Esophagus muscularis mucosa (tissue), 4 donors: ENCODE results near the gene LRSAM1. TPM values are rescaled to one million over a fixed set of nuclear protein-coding genes. Genes with fewer than 3 reads are reported as not detected.

Experiments used
- DNase-seq: peaks from one replicate; pipeline ENCODE4 v3.0.0-alpha.2; 2017; ENCODE audit errors: extremely low spot score
- H3K27ac ChIP-seq, 4 donors: fragments of 200-600 bp; sonication (generic); replicated peaks in 1 of 4; 1 replicate in 3 of 4; 2 replicates in 1 of 4; pipeline ENCODE4 v1.5.1; 2016 to 2019; ENCODE audit warnings: mild to moderate bottlenecking in 1 of 4
- H3K27me3 ChIP-seq, 4 donors: fragments of 200-600 bp; sonication (generic); one replicate each; pipeline versions ENCODE4 v1.5.1 to v1.6.0; 2016 to 2019
- H3K36me3 ChIP-seq, 4 donors: fragments of 200-600 bp; sonication (generic); one replicate each; pipeline ENCODE4 v1.5.1; 2016 to 2019
- H3K4me1 ChIP-seq, 4 donors: fragments of 200-600 bp; sonication (generic); one replicate each; pipeline ENCODE4 v1.5.1; 2016 to 2019
- H3K4me3 ChIP-seq, 4 donors: fragments of 200-600 bp; sonication (generic); 1 replicate in 2 of 4; 2 replicates in 2 of 4; pipeline ENCODE4 v1.5.1; 2016 to 2019; ENCODE audit warnings: mild to moderate bottlenecking in 4 of 4, moderate library complexity in 1 of 4
- H3K9me3 ChIP-seq, 4 donors: fragments of 200-600 bp; sonication (generic); 1 replicate in 3 of 4; 2 replicates in 1 of 4; pipeline ENCODE4 v1.5.1; 2016 to 2019
- CTCF ChIP-seq, 3 experiments: fragments of 200-600 bp in 2 of 3; fragments of 450-650 bp in 1 of 3; sonication (generic) in 2 of 3; IDR thresholded peaks; one replicate each; pipeline ENCODE4 v1.5.1; 2017 to 2019; ENCODE audit warnings: antibody characterized with exemption in 3 of 3, mild to moderate bottlenecking in 2 of 3, moderate library complexity in 1 of 3
- EP300 ChIP-seq: sonication (generic); formaldehyde crosslinking; IDR thresholded peaks from one replicate; pipeline ENCODE4 v1.6.1; 2017; ENCODE audit warnings: antibody characterized with exemption
- POLR2A ChIP-seq: fragments of 450-650 bp; IDR thresholded peaks from one replicate; pipeline ENCODE4 v1.6.1; 2017; ENCODE audit warnings: antibody characterized with exemption, moderate library complexity, mild to moderate bottlenecking, low read depth
- POLR2AphosphoS5 ChIP-seq, 2 donors: sonication (generic); formaldehyde crosslinking; IDR thresholded peaks; one replicate each; pipeline ENCODE4 v1.6.1; 2017; ENCODE audit warnings: antibody characterized with exemption in 2 of 2
- WGBS: methylation state at CpG from one replicate; pipeline ENCODE4 v1.1.5; 2018; 5-methylcytosine and 5-hydroxymethylcytosine counted together
- intact Hi-C: fragments of 100-400 bp; cut with DNase I; formaldehyde crosslinking; loops from one replicate; pipeline ENCODE4 v1.15.1; 2023
- total RNA-seq, 4 donors: library from RNA; depleted of rRNA; stranded (reverse); fragments of >200 nt; gene quantifications; one replicate each; pipeline versions ENCODE4 v1.1.0 to v1.2.1, GENCODE V29; 2016

LRSAM1 gene
- total RNA-seq, 4 donors from 2014 or later: 13.6 to 26.2 (median 18.8) TPM

GRCh38 chr9:127516835-127517607, 65.7 kb downstream of the LRSAM1 start:
- Histone ChIP-seq H3K27ac (no peak overlapping the region), H3K4me3 (no peak overlapping the region), H3K4me1 (peaks cover 21 to 34% (median 28%) of the 10 kb centered on the region in 4 donors), H3K27me3 (no peaks in the 10 kb centered on the region), H3K36me3 (peaks cover 47 to 78% (median 62%) of the 10 kb centered on the region in 4 donors), H3K9me3 (no peaks in the 10 kb centered on the region)
- WGBS: 89% methylated on average over 7 of the region's 26 CpGs
- intact Hi-C loops: no loop called here
- TF ChIP-seq POLR2A: no peak
- TF ChIP-seq CTCF (IDR thresholded peaks at IDR 0.05): no peak
- DNase-seq: no peak

GRCh38 chr9:127517620-127518019, 66.3 kb downstream of the LRSAM1 start:
- intact Hi-C loops: no loop called here
- WGBS: 97% methylated on average over 10 of the region's 11 CpGs
- DNase-seq: no peak
- Histone ChIP-seq H3K36me3 (peaks cover 46 to 78% (median 59%) of the 10 kb centered on the region in 4 donors), H3K4me1 (peaks cover 27 to 39% (median 34%) of the 10 kb centered on the region in 4 donors), H3K27ac (no peak overlapping the region), H3K4me3 (no peak overlapping the region), H3K27me3 (no peaks in the 10 kb centered on the region), H3K9me3 (no peaks in the 10 kb centered on the region)
- TF ChIP-seq CTCF (IDR thresholded peaks at IDR 0.05): no peak
- no peak for TF ChIP-seq POLR2A
- no peak for TF ChIP-seq EP300
- no peak for TF ChIP-seq POLR2AphosphoS5 (IDR thresholded peaks at IDR 0.05)

- 91% methylated on average over 13 of the region's 13 CpGs for WGBS
- no peak for TF ChIP-seq CTCF (IDR thresholded peaks at IDR 0.05)
- no peak for TF ChIP-seq EP300
- no peak for TF ChIP-seq POLR2AphosphoS5 (IDR thresholded peaks at IDR 0.05)
- TF ChIP-seq POLR2A: no peak
- DNase-seq: no peak
- Histone ChIP-seq H3K27me3 (no peaks in the 10 kb centered on the region), H3K4me1 (peaks cover 29 to 42% (median 37%) of the 10 kb centered on the region in 4 donors), H3K27ac (peak overlapping the region in 1 of 4 donors; percentile 82), H3K36me3 (peaks cover 44 to 75% (median 55%) of the 10 kb centered on the region in 4 donors), H3K4me3 (no peak overlapping the region), H3K9me3 (peaks cover 0 to under 1% (median under 1%) of the 10 kb centered on the region in 4 donors)
- intact Hi-C loops: no loop called here
Observed at GRCh38 chr9:127518091-127518856, 67.0 kb downstream of the LRSAM1 start.

GRCh38 chr9:127519301-127520166, 68.2 kb downstream of the LRSAM1 start:
- H3K36me3 ChIP-seq: peaks cover 40 to 75% (median 55%) of the 10 kb centered on the region in 4 donors
- 78% methylated on average over 9 of the region's 22 CpGs for WGBS
- no peak overlapping the region for H3K4me3 ChIP-seq

More at GRCh38 chr9:127519301-127520166, 68.2 kb downstream of the LRSAM1 start:
- peak overlapping the region in 3 of 4 donors; percentile 27 to 82 (median 31) for H3K27ac ChIP-seq
- intact Hi-C loops: no loop called here
- no peak for DNase-seq
- no peaks in the 10 kb centered on the region for H3K27me3 ChIP-seq
- TF ChIP-seq POLR2A (no peak), POLR2AphosphoS5 (IDR thresholded peaks at IDR 0.05) (no peak)
- peaks cover 0 to 6% (median 2%) of the 10 kb centered on the region in 4 donors for H3K9me3 ChIP-seq
- H3K4me1 ChIP-seq: peaks cover 29 to 42% (median 39%) of the 10 kb centered on the region in 4 donors
